ENCODE data around the gene GTF2IRD1.
A peak's percentile ranks its signal among the peaks of the same experiment; 100 is the strongest.
"Not testable (repeated sequence)": the region's sequence is repeated elsewhere in the genome, so short reads cannot be mapped to it uniquely, and the experiment has no call there.

The GTF2IRD1 gene

GRCh38 chr7:74470504-74470903, 16.8 kb downstream of the GTF2IRD1 start:
- DNase-seq = no peak

- DNase-seq = no peak
Measured at GRCh38 chr7:74473116-74473515, 19.4 kb downstream of the GTF2IRD1 start.

- no peak for DNase-seq
Measured at GRCh38 chr7:74474271-74474865, 20.7 kb downstream of the GTF2IRD1 start.

- DNase-seq = no peak
Measured at GRCh38 chr7:74475243-74475986, 21.7 kb downstream of the GTF2IRD1 start.

GRCh38 chr7:74475987-74476350, 22.3 kb downstream of the GTF2IRD1 start:
- DNase-seq = no peak

GRCh38 chr7:74476626-74477025, 22.9 kb downstream of the GTF2IRD1 start:
- DNase-seq = no peak

- DNase-seq = no peak
Measured at GRCh38 chr7:74478671-74479065, 25.0 kb downstream of the GTF2IRD1 start.

GRCh38 chr7:74479066-74479781, 25.5 kb downstream of the GTF2IRD1 start:
- DNase-seq = peak; percentile 79 to 94

GRCh38 chr7:74479961-74480829, 26.5 kb downstream of the GTF2IRD1 start:
- DNase-seq = peak; percentile 63 to 70

GRCh38 chr7:74480861-74481417, 27.2 kb downstream of the GTF2IRD1 start:
- DNase-seq = peak; percentile 58 to 74

- DNase-seq = peak in 1 of 2 donors; percentile 1
Measured at GRCh38 chr7:74481458-74482196, 27.9 kb downstream of the GTF2IRD1 start.

GRCh38 chr7:74482197-74482467, 28.4 kb downstream of the GTF2IRD1 start:
- no peak for DNase-seq

- peak; percentile 72 to 90 for DNase-seq
Measured at GRCh38 chr7:74482629-74483401, 29.1 kb downstream of the GTF2IRD1 start.

- no peak for DNase-seq
Measured at GRCh38 chr7:74483402-74484336, 30.0 kb downstream of the GTF2IRD1 start.

- no peak for DNase-seq
Measured at GRCh38 chr7:74485611-74486010, 31.9 kb downstream of the GTF2IRD1 start.

- DNase-seq = not testable (repeated sequence)
Measured at GRCh38 chr7:74488518-74489030, 34.9 kb downstream of the GTF2IRD1 start.

- no peak for DNase-seq
Measured at GRCh38 chr7:74489997-74490945, 36.6 kb downstream of the GTF2IRD1 start.

GRCh38 chr7:74491490-74491889, 37.8 kb downstream of the GTF2IRD1 start:
- not testable (repeated sequence) for DNase-seq

GRCh38 chr7:74493295-74493694, 39.6 kb downstream of the GTF2IRD1 start:
- no peak for DNase-seq

Data from inflammatory macrophage treated with lipopolysaccharide for 1 hour (primary cell).